Kidney epithelial cell (primary cell): ENCODE data around the gene KPTN. TPM values are rescaled to one million over a fixed set of nuclear protein-coding genes. Genes with fewer than 3 reads are reported as not detected.

ENCODE experiments used
- DNase-seq: peaks from one replicate; pipeline ENCODE4 v3.0.0-alpha.2; 2010; ENCODE audit warnings: low read depth
- H3K27me3 ChIP-seq: 2 replicates; pipeline ENCODE4 v1.6.0; 2011; ENCODE audit warnings: low read length; ENCODE audit not compliant: control insufficient read depth, insufficient read depth
- H3K36me3 ChIP-seq: 2 replicates; pipeline ENCODE4 v1.5.1; 2011; ENCODE audit warnings: low read length; ENCODE audit not compliant: control insufficient read depth, insufficient read depth
- H3K4me3 ChIP-seq: 2 replicates; pipeline ENCODE4 v1.5.1; 2011; ENCODE audit warnings: low read depth, mild to moderate bottlenecking, control low read depth, low read length
- total RNA-seq: library from RNA; depleted of rRNA; stranded (reverse); fragments of >200 nt; gene quantifications from 2 replicates; pipeline ENCODE4 v1.2.3, GENCODE V29; 2015
- TF ChIP-seq, protein P1 (sequence below): IDR thresholded peaks from 2 replicates; pipeline ENCODE4 v1.5.1; 2011; ENCODE audit warnings: mild to moderate bottlenecking, moderate library complexity, low read length, control low read depth, inconsistent platforms; ENCODE audit not compliant: insufficient read depth, poor library complexity, severe bottlenecking

The KPTN gene
- total RNA-seq, 1 donor from 2014 or later = 6.0 TPM

DNA sequence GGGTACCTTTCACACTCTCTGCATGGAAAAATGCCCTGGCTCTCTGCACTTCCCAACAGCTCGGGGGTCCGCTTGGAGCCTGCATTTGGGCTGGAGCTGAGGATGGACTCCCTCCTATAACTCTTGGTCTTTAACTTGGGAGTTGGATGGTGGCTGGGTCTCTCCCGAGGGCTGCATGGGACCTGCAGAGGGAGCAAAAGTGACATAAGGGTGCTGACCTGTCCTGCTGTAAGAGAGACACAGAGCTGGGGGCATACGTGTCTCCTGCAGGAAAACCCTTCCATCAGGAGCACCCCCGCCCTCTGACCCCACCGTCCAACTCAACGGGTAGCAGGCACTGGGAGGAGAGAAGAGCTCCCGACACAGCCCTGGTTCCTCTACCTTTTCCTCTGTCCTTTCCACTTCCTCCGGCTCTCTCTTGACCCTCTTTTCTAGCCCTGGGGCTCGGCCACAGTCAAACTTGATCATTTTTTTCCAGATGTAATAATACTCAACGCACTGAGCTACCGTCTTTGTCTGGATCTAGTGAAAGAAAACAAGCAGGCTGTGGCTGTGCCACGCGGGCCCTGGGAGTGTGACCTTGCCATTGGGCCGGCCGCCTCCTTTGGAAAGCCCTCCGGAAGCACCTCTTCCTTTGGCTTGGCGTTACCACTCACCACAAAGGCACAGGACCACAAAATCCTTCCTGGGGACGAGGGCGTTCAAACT lies 37.6 kb upstream of the KPTN start:
- Histone ChIP-seq H3K27me3 (peaks cover 9% of the 10 kb centered on the region), H3K36me3 (no peaks in the 10 kb centered on the region), H3K4me3 (no peak overlapping the region)
- TF ChIP-seq, protein P1, sequence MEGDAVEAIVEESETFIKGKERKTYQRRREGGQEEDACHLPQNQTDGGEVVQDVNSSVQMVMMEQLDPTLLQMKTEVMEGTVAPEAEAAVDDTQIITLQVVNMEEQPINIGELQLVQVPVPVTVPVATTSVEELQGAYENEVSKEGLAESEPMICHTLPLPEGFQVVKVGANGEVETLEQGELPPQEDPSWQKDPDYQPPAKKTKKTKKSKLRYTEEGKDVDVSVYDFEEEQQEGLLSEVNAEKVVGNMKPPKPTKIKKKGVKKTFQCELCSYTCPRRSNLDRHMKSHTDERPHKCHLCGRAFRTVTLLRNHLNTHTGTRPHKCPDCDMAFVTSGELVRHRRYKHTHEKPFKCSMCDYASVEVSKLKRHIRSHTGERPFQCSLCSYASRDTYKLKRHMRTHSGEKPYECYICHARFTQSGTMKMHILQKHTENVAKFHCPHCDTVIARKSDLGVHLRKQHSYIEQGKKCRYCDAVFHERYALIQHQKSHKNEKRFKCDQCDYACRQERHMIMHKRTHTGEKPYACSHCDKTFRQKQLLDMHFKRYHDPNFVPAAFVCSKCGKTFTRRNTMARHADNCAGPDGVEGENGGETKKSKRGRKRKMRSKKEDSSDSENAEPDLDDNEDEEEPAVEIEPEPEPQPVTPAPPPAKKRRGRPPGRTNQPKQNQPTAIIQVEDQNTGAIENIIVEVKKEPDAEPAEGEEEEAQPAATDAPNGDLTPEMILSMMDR = no peak
- DNase-seq = no peak

DNA sequence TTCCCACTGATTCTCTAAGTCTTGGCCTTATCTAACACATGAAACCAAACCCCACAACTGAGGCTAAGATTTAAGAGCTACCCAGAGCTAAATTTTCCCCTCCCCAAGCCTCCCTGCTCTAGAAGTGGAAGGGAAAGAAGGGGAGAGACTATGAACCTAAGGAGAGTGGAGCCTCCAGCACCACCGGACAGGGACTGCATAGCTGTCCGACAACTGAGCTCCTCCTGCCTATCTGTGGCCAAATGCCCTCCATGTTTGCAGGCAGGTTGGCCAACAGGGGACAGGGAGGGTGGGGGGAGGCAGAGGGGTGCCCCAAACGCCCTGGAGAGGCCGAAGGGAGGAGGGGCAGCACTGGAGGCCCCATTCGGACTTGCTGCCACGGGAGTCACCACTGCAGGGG lies 36.8 kb upstream of the KPTN start:
- H3K27me3 ChIP-seq = peaks cover 9% of the 10 kb centered on the region
- no peak for DNase-seq
- H3K4me3 ChIP-seq = no peak overlapping the region
- TF ChIP-seq, protein P1 = no peak
- no peaks in the 10 kb centered on the region for H3K36me3 ChIP-seq

DNA sequence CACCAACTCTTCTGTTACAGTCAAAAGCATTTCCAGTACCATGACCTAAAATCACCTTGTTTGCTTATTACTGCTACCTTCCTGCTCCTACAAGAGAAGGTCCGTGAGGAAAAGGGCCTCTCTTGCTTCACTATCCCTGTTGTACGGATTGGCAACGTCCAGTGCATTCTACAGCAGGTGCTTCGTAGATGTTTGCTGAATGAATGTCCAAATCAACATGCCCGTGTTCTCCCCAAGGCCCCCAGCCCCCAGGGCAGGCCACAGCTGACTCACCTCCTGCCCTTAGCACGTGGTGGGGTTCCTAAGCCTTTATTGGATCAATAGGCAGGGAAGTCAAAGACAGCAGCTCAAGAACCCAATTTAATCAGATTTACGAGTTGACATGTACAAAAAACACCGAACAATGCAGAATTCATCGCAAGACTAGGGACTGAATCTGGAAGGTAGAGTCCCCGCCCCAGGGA lies 36.4 kb upstream of the KPTN start:
- H3K36me3 ChIP-seq = no peaks in the 10 kb centered on the region
- DNase-seq = no peak
- H3K4me3 ChIP-seq = no peak overlapping the region
- H3K27me3 ChIP-seq = peaks cover 9% of the 10 kb centered on the region
- TF ChIP-seq, protein P1 = no peak

DNA sequence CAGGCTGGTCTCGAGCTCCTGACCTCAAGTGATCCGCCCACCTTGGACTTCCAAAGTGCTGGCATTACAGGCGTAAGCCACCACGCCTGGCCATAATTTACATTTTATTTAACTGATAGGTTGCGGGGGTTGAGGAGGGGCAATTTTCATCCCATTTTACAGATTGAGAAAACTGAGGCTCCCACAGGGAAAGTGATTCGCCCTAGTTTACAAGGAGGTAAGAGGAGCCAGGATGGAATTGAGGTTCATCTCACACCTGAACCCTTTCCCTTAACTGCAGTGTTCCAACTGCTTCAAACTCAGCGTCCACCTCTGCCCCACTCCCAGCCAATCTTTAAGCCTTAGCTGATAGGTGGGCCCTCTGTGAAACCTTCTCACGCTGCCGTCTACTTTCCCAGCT lies 34.8 kb upstream of the KPTN start:
- no peaks in the 10 kb centered on the region for H3K36me3 ChIP-seq
- no peak for DNase-seq
- no peak overlapping the region for H3K4me3 ChIP-seq
- TF ChIP-seq, protein P1 = no peak
- H3K27me3 ChIP-seq = peaks cover 9% of the 10 kb centered on the region

DNA sequence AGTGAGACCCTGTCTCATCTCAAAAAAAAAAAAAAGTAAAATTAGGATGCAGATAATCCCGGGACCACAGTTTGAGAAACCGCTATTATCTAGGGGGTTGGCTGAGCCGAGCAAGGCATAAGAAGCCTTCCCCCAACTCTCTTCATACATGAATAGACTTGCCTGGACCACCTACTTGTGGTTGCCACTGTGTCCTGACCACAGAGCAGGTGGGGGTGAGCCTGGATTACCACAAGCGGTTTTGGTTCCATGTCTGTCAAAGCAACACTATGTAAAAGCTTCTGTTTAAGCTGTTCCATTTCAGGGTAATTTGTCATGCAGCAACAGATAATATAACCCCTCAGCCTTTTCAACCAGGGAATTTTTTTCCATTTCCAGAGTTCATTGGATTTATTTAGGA lies 34.1 kb upstream of the KPTN start:
- no peak for DNase-seq
- TF ChIP-seq, protein P1 = no peak
- Histone ChIP-seq H3K36me3 (no peaks in the 10 kb centered on the region), H3K27me3 (peaks cover 6% of the 10 kb centered on the region), H3K4me3 (no peak overlapping the region)
